PFSK-1 (cell line): ENCODE data around the gene RNU5B-1.

Source experiments
- FOXP2 ChIP-seq: optimal IDR thresholded peaks from 2 replicates; pipeline ENCODE3; 2011; ENCODE audit warnings: borderline replicate concordance, control low read depth, inconsistent platforms; ENCODE audit not compliant: insufficient read depth; ENCODE audit errors: extremely low read length, extremely low read depth
- POLR2AphosphoS5 ChIP-seq: IDR thresholded peaks from 2 replicates; pipeline ENCODE4 v1.6.1; 2012; ENCODE audit warnings: low read depth, mild to moderate bottlenecking, control low read depth, low read length, moderate library complexity
- REST ChIP-seq, 2 experiments: IDR thresholded peaks; 2 replicates each; pipeline versions ENCODE4 v1.6.1 to v1.8.0; 2011 to 2012; ENCODE audit warnings: low read depth in 2 of 2, low read length in 2 of 2, control low read depth in 1 of 2, inconsistent platforms in 1 of 2, mild to moderate bottlenecking in 1 of 2, moderate library complexity in 1 of 2; ENCODE audit not compliant: insufficient read depth in 1 of 2
- SIN3A ChIP-seq: IDR thresholded peaks from 2 replicates; pipeline ENCODE4 v1.6.1; 2012; ENCODE audit warnings: mild to moderate bottlenecking, low read length, moderate library complexity, borderline replicate concordance; ENCODE audit not compliant: insufficient read depth
- TAF1 ChIP-seq: IDR thresholded peaks from 2 replicates; pipeline ENCODE4 v1.6.1; 2012; ENCODE audit warnings: low read length, control low read depth, borderline replicate concordance; ENCODE audit not compliant: insufficient read depth

The RNU5B-1 gene

GRCh38 chr15:65343374-65343981 lies 39.0 kb downstream of the RNU5B-1 start:
- TF ChIP-seq REST (IDR thresholded peaks at IDR 0.05; ENCODE audit: insufficient read depth in 1 of 2, low read depth in 2 of 2, low read length in 2 of 2) (no peak), FOXP2 (no peak), POLR2AphosphoS5 (no peak), TAF1 (no peak), SIN3A (no peak)

- no peak for TF ChIP-seq SIN3A
- no peak for TF ChIP-seq POLR2AphosphoS5
- no peak for TF ChIP-seq REST (IDR thresholded peaks at IDR 0.05; ENCODE audit: insufficient read depth in 1 of 2, low read depth in 2 of 2, low read length in 2 of 2)
- TF ChIP-seq FOXP2 = no peak
- no peak for TF ChIP-seq TAF1
Measured at GRCh38 chr15:65344214-65344913, 39.9 kb downstream of the RNU5B-1 start.

- TF ChIP-seq REST (IDR thresholded peaks at IDR 0.05; ENCODE audit: insufficient read depth in 1 of 2, low read depth in 2 of 2, low read length in 2 of 2) = no peak
- TF ChIP-seq TAF1 = no peak
- TF ChIP-seq POLR2AphosphoS5 = no peak
- TF ChIP-seq SIN3A = no peak
- TF ChIP-seq FOXP2 = no peak
Measured at GRCh38 chr15:65344914-65345275, 40.4 kb downstream of the RNU5B-1 start.

GRCh38 chr15:65346856-65347598 lies 42.5 kb downstream of the RNU5B-1 start:
- TF ChIP-seq FOXP2 = no peak
- no peak for TF ChIP-seq POLR2AphosphoS5
- no peak for TF ChIP-seq TAF1
- TF ChIP-seq SIN3A = no peak
- TF ChIP-seq REST (IDR thresholded peaks at IDR 0.05; ENCODE audit: insufficient read depth in 1 of 2, low read depth in 2 of 2, low read length in 2 of 2) = no peak
